GM08714 (cell line): ENCODE measurements around the gene ZNF93.
"Not testable (repeated sequence)": the region's sequence is repeated elsewhere in the genome, so short reads cannot be mapped to it uniquely, and the experiment has no call there.

Experiments used
- H3K4me3 ChIP-seq: fragments of 200-500 bp; sonication (Bioruptor generic); 2 replicates; pipeline ENCODE4 v1.5.1; 2014; ENCODE audit warnings: mild to moderate bottlenecking, low read length, inconsistent platforms
- ZNF274 ChIP-seq: IDR thresholded peaks from 2 replicates; pipeline ENCODE4 v1.6.1; 2012; ENCODE audit warnings: mild to moderate bottlenecking, low read depth, low read length

ZNF93 gene

GRCh38 chr19:19909654-19910053, 8.9 kb downstream of the ZNF93 start:
- H3K4me3 ChIP-seq: no peak overlapping the region
- TF ChIP-seq ZNF274: no peak

GRCh38 chr19:19911150-19911549, 10.4 kb downstream of the ZNF93 start:
- no peak overlapping the region for H3K4me3 ChIP-seq

GRCh38 chr19:19914596-19914995, 13.8 kb downstream of the ZNF93 start:
- H3K4me3 ChIP-seq: no peak overlapping the region
- TF ChIP-seq ZNF274: no peak

More at GRCh38 chr19:19911150-19911549, 10.4 kb downstream of the ZNF93 start:
- TF ChIP-seq ZNF274: no peak

GRCh38 chr19:19930417-19930816, 29.7 kb downstream of the ZNF93 start:
- H3K4me3 ChIP-seq: not testable (repeated sequence)

GRCh38 chr19:19933432-19934314, 32.9 kb downstream of the ZNF93 start:
- not testable (repeated sequence) for H3K4me3 ChIP-seq
- TF ChIP-seq ZNF274: peak; percentile 47

GRCh38 chr19:19937403-19937802, 36.7 kb downstream of the ZNF93 start:
- H3K4me3 ChIP-seq: no peak overlapping the region
- TF ChIP-seq ZNF274: no peak

GRCh38 chr19:19938449-19938848, 37.7 kb downstream of the ZNF93 start:
- H3K4me3 ChIP-seq: no peak overlapping the region
- no peak for TF ChIP-seq ZNF274

- TF ChIP-seq ZNF274: no peak
- H3K4me3 ChIP-seq: no peak overlapping the region
Measured at GRCh38 chr19:19943848-19944582, 43.3 kb downstream of the ZNF93 start.

GRCh38 chr19:19944583-19944880, 43.8 kb downstream of the ZNF93 start:
- TF ChIP-seq ZNF274: no peak
- H3K4me3 ChIP-seq: no peak overlapping the region

- H3K4me3 ChIP-seq: no peak overlapping the region
- no peak for TF ChIP-seq ZNF274
Measured at GRCh38 chr19:19946226-19946625, 45.5 kb downstream of the ZNF93 start.

GRCh38 chr19:19948800-19949199, 48.1 kb downstream of the ZNF93 start:
- TF ChIP-seq ZNF274: no peak
- H3K4me3 ChIP-seq: no peak overlapping the region

- no peak for TF ChIP-seq ZNF274
- no peak overlapping the region for H3K4me3 ChIP-seq
Measured at GRCh38 chr19:19955208-19955607, 54.5 kb downstream of the ZNF93 start.

GRCh38 chr19:19956434-19957075, 55.8 kb downstream of the ZNF93 start:
- no peak for TF ChIP-seq ZNF274
- H3K4me3 ChIP-seq: no peak overlapping the region

GRCh38 chr19:19957766-19958165, 57.0 kb downstream of the ZNF93 start:
- H3K4me3 ChIP-seq: not testable (repeated sequence)

GRCh38 chr19:19959151-19959799, 58.5 kb downstream of the ZNF93 start:
- H3K4me3 ChIP-seq: not testable (repeated sequence)
